Measurements from ENCODE around the gene F2. TPM values are rescaled to one million over a fixed set of nuclear protein-coding genes. Genes with fewer than 3 reads are reported as not detected.

The F2 gene
- total RNA-seq, 4 donors from 2014 or later = 0.42 to 1.1 TPM; not detected in 2

DNA sequence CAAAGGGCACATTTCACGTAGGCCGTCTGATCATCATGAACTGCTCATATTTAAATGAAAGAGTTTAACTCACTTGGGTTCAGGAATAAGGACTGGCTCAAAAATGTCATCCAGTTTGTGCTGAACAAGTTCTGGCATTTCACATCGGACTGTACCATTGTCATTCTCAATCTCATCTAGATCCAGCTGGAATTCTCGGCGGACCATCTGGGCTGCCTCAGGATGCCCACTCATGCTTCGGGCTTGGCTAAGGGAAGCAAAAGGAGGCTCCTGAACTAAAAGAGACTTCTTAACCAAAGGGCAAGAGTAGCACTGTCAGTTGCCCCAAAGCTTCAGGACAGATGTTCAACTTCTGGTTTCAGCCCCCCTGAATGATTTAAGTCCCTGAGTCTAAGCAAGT, 40.2 kb downstream of the F2 start:
- Histone ChIP-seq H3K4me1 (no peaks in the 10 kb centered on the region), H3K27ac (replicated peaks in 1 of 4) (no peak overlapping the region), H3K9me3 (no peaks in the 10 kb centered on the region), H3K36me3 (peaks cover 85 to 100% (median 98%) of the 10 kb centered on the region in 4 donors), H3K27me3 (no peaks in the 10 kb centered on the region), H3K4me3 (no peak overlapping the region)
- TF ChIP-seq POLR2A (IDR thresholded peaks at IDR 0.05; ENCODE audit: low read depth) (no peak), CTCF (IDR thresholded peaks at IDR 0.05) (no peak), EP300 (IDR thresholded peaks at IDR 0.05) (no peak), POLR2AphosphoS5 (IDR thresholded peaks at IDR 0.05) (no peak)
- DNase-seq (ENCODE audit: extremely low spot score) = no peak
- intact Hi-C loops (cut with DNase I) = no loop called here
- 92% methylated on average over 6 of the region's 6 CpGs for WGBS

DNA sequence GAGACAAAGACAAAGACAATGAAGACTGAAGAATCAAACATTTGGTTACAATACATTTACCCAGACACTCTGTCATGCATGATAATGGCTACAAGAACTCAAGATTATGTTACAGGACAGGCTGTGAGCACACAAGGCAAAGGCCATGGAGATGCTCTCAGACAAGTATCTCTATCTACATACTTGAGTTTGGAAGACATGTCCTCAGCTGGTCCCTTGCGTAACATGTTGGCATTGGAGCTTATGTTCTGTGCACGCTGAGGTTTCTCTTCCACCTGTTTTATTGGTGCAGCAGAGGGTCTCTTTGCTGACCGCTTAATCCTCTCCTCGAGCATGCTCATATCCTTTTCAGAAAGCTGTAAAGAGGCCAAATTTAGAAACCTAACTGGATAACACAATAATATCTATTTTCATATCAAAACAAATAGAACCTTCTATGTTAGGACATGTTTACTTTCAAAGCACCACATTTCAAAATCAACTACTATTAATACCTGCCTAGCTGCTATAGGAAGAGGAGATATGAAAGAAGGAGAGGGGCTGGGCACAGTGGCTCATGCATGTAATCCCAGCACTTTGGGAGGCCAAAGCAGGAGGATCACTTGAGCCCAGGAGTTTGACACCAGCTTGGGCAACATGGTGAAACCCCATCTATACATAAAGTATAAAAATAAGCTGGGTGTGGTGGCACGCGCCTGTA, 41.6 kb downstream of the F2 start:
- intact Hi-C loops (cut with DNase I) = no loop called here
- Histone ChIP-seq H3K27me3 (no peaks in the 10 kb centered on the region), H3K27ac (replicated peaks in 1 of 4) (no peak overlapping the region), H3K9me3 (no peaks in the 10 kb centered on the region), H3K36me3 (peaks cover 76 to 99% (median 91%) of the 10 kb centered on the region in 4 donors), H3K4me3 (no peak overlapping the region), H3K4me1 (no peaks in the 10 kb centered on the region)
- TF ChIP-seq CTCF (IDR thresholded peaks at IDR 0.05) = no peak
- no peak for TF ChIP-seq POLR2A (IDR thresholded peaks at IDR 0.05; ENCODE audit: low read depth)
- no peak for TF ChIP-seq POLR2AphosphoS5 (IDR thresholded peaks at IDR 0.05)
- TF ChIP-seq EP300 (IDR thresholded peaks at IDR 0.05) = no peak
- WGBS = 94% methylated on average over 6 of the region's 6 CpGs
- DNase-seq (ENCODE audit: extremely low spot score) = no peak

DNA sequence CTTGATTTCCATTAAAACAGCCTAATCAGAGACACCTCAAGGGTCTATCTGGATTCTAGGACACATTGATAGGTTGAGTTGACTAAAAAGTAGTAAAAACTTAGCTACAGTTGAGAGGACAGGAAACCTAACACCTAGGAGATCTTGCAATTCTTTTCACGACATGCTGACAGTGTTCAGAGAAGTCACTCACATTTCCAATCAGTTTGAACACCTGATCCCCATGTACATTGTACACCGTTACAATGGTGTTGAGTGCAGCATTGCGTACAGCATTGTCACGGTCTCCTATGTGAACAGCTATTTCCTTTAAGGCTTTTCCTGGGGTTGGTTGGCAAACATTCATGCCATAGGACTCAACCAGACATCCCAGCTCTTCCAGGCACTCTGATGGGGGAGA, 42.8 kb downstream of the F2 start:
- no peak for TF ChIP-seq POLR2A (IDR thresholded peaks at IDR 0.05; ENCODE audit: low read depth)
- TF ChIP-seq POLR2AphosphoS5 (IDR thresholded peaks at IDR 0.05) = no peak
- TF ChIP-seq EP300 (IDR thresholded peaks at IDR 0.05) = no peak
- TF ChIP-seq CTCF (IDR thresholded peaks at IDR 0.05) = no peak
- Histone ChIP-seq H3K36me3 (peaks cover 70 to 97% (median 84%) of the 10 kb centered on the region in 4 donors), H3K9me3 (no peaks in the 10 kb centered on the region), H3K4me1 (no peaks in the 10 kb centered on the region), H3K27ac (replicated peaks in 1 of 4) (no peak overlapping the region), H3K27me3 (no peaks in the 10 kb centered on the region), H3K4me3 (no peak overlapping the region)
- intact Hi-C loops (cut with DNase I) = no loop called here
- WGBS = 93% methylated on average over 4 of the region's 4 CpGs
- no peak for DNase-seq (ENCODE audit: extremely low spot score)

- Histone ChIP-seq H3K9me3 (no peaks in the 10 kb centered on the region), H3K4me3 (no peak overlapping the region), H3K27me3 (no peaks in the 10 kb centered on the region), H3K27ac (replicated peaks in 1 of 4) (no peak overlapping the region), H3K36me3 (peaks cover 68 to 97% (median 82%) of the 10 kb centered on the region in 4 donors), H3K4me1 (no peaks in the 10 kb centered on the region)
- intact Hi-C loops (cut with DNase I) = no loop called here
- DNase-seq (ENCODE audit: extremely low spot score) = no peak
- TF ChIP-seq EP300 (IDR thresholded peaks at IDR 0.05) (no peak), CTCF (IDR thresholded peaks at IDR 0.05) (no peak), POLR2A (IDR thresholded peaks at IDR 0.05; ENCODE audit: low read depth) (no peak), POLR2AphosphoS5 (IDR thresholded peaks at IDR 0.05) (no peak)
Measured at GRCh38 chr11:46762248-46762647, 43.2 kb downstream of the F2 start.

DNA sequence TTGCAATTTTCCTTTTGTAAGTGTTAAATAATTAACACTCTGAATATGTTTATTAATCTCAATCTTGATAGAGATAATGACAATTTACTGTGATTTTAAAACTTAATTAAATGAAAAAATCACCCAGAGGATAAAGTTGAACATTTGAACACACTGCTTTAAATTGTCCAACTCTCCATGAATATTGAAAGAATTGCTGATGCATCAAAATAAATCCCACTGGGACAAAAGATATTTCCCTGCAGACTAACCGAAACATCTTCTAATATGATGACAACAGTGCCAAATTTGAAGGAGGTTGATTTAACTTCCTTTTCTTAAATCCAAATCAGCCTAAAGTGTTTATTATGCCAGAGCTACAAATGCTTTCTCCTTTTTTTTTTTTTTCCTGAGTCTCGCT, 47.6 kb downstream of the F2 start:
- no peaks in the 10 kb centered on the region for H3K9me3 ChIP-seq
- no peak overlapping the region for H3K27ac ChIP-seq (replicated peaks in 1 of 4)
- H3K27me3 ChIP-seq = no peaks in the 10 kb centered on the region
- 88% methylated on average over 2 of the region's 2 CpGs for WGBS
- TF ChIP-seq POLR2AphosphoS5 (IDR thresholded peaks at IDR 0.05) (no peak), CTCF (IDR thresholded peaks at IDR 0.05) (no peak), EP300 (IDR thresholded peaks at IDR 0.05) (no peak), POLR2A (IDR thresholded peaks at IDR 0.05; ENCODE audit: low read depth) (no peak)
- H3K4me1 ChIP-seq = no peaks in the 10 kb centered on the region
- intact Hi-C loops (cut with DNase I) = no loop called here
- no peak overlapping the region for H3K4me3 ChIP-seq
- DNase-seq (ENCODE audit: extremely low spot score) = no peak
- H3K36me3 ChIP-seq = peaks cover 54 to 97% (median 78%) of the 10 kb centered on the region in 4 donors
